PC-9 (cell line): ENCODE data around the gene CFAP54. TPM values are rescaled to one million over a fixed set of nuclear protein-coding genes. Genes with fewer than 3 reads are reported as not detected.

Experiments
- BruUV-seq: library from RNA; stranded (reverse); fragments of 400-500 nt; replicated peaks from 2 replicates; lab custom pipeline; 2021; lab: Mats Ljungman, UMichigan
- CTCF ChIA-PET: fragments of 300-600 bp; sonication (Branson Sonifier 250); formaldehyde crosslinking; loops from one replicate; lab custom pipeline; 2022; ENCODE audit warnings: antibody characterized with exemption; lab: Charles Lee
- POLR2A ChIA-PET: fragments of 300-600 bp; sonication (Branson Sonifier 250); formaldehyde crosslinking; loops from one replicate; lab custom pipeline; 2022; ENCODE audit warnings: antibody characterized with exemption; ENCODE audit not compliant: unreplicated experiment; lab: Charles Lee
- DNase-seq, 2 experiments: peaks; one replicate each; pipeline versions ENCODE4 v3.0.0 to v3.0.0-alpha.2; 2015 to 2022; ENCODE audit warnings: mixed read lengths in 1 of 2
- H2AFZ ChIP-seq: fragments of 200-600 bp; sonication (generic); 2 replicates; pipeline ENCODE4 v1.8.1; 2017; ENCODE audit warnings: antibody characterized with exemption
- H3F3A ChIP-seq: fragments of 200-600 bp; sonication (generic); 2 replicates; pipeline ENCODE4 v1.8.1; 2017; ENCODE audit warnings: antibody characterized with exemption, mild to moderate bottlenecking, low read depth; ENCODE audit not compliant: insufficient read depth
- H3K27ac ChIP-seq: fragments of 200-600 bp; sonication (generic); 2 replicates; pipeline ENCODE4 v1.6.1; 2016; ENCODE audit warnings: mixed run types
- H3K27me3 ChIP-seq: fragments of 200-600 bp; sonication (generic); 2 replicates; pipeline ENCODE4 v1.6.1; 2016; ENCODE audit warnings: low read depth, mixed run types; ENCODE audit not compliant: insufficient read depth
- H3K36me3 ChIP-seq: fragments of 200-600 bp; sonication (generic); 2 replicates; pipeline ENCODE4 v1.6.1; 2016; ENCODE audit warnings: low read depth, mixed run types
- H3K4me1 ChIP-seq: fragments of 200-600 bp; sonication (generic); replicated peaks from 2 replicates; pipeline ENCODE4 v1.6.1; 2016; ENCODE audit warnings: mixed run types; ENCODE audit not compliant: insufficient read depth
- H3K4me2 ChIP-seq: fragments of 200-600 bp; sonication (generic); 2 replicates; pipeline ENCODE4 v1.6.1; 2017; ENCODE audit warnings: mixed run types
- H3K4me3 ChIP-seq: fragments of 200-600 bp; sonication (generic); 2 replicates; pipeline ENCODE4 v1.6.1; 2016; ENCODE audit warnings: mixed run types
- H3K79me2 ChIP-seq: fragments of 200-600 bp; sonication (generic); 2 replicates; pipeline ENCODE4 v1.6.1; 2017; ENCODE audit warnings: low read depth, mixed run types
- H3K9me2 ChIP-seq: fragments of 200-600 bp; sonication (generic); 2 replicates; pipeline ENCODE4 v1.8.1; 2017; ENCODE audit warnings: mild to moderate bottlenecking; ENCODE audit not compliant: insufficient read depth
- H3K9me3 ChIP-seq: fragments of 200-600 bp; sonication (generic); 2 replicates; pipeline ENCODE4 v1.8.1; 2016; ENCODE audit warnings: low read depth; ENCODE audit not compliant: insufficient read depth
- H4K20me1 ChIP-seq: fragments of 200-600 bp; sonication (generic); 2 replicates; pipeline ENCODE4 v1.8.1; 2017; ENCODE audit not compliant: insufficient read depth
- CTCF ChIP-seq: fragments of 200-600 bp; sonication (generic); conservative IDR thresholded peaks from 2 replicates; pipeline ENCODE4 v1.6.1; 2017; ENCODE audit warnings: mixed run types, antibody characterized with exemption, mild to moderate bottlenecking, moderate library complexity
- EZH2 ChIP-seq: fragments of 200-600 bp; sonication (generic); IDR thresholded peaks from 2 replicates; pipeline ENCODE4 v1.8.0; 2017; ENCODE audit warnings: antibody characterized with exemption, low read depth
- intact Hi-C: fragments of 100-400 bp; cut with micrococcal nuclease; formaldehyde crosslinking; loops from one replicate; pipeline ENCODE4 v1.10.0; 2022; ENCODE audit not compliant: unreplicated experiment
- total RNA-seq: library from RNA; stranded (reverse); gene quantifications from 2 replicates; pipeline ENCODE4 v1.2.3, GENCODE V29; 2021

Gene CFAP54
- total RNA-seq, 1 experiment from 2014 or later: 16.4 TPM

- Histone ChIP-seq H3K9me2 (no peaks in the 10 kb centered on the region), H2AFZ (no peak overlapping the region), H3K27ac (no peak overlapping the region), H3K4me3 (no peak overlapping the region), H3F3A (no peaks in the 10 kb centered on the region), H3K4me2 (no peak overlapping the region), H4K20me1 (no peaks in the 10 kb centered on the region), H3K79me2 (no peaks in the 10 kb centered on the region), H3K36me3 (no peaks in the 10 kb centered on the region), H3K4me1 (peaks cover 5% of the 10 kb centered on the region; the same call in 1 of the 2 replicates), H3K9me3 (no peaks in the 10 kb centered on the region), H3K27me3 (no peaks in the 10 kb centered on the region)
- TF ChIP-seq EZH2: no peak
- no peak for TF ChIP-seq CTCF
- intact Hi-C loops: no loop called here
- no TSS peak for BruUV-seq
- CTCF ChIA-PET: no interaction called here
- no peak for DNase-seq
- POLR2A ChIA-PET: interaction anchor here (0.5 to 0.6 kb wide), 2 partner anchors 208 to 210 kb away, joined by 4 to 9 read pairs; no protein-coding TSS in a partner anchor
Measured at GRCh38 chr12:96520767-96521166, 31.4 kb downstream of the CFAP54 start.

DNA sequence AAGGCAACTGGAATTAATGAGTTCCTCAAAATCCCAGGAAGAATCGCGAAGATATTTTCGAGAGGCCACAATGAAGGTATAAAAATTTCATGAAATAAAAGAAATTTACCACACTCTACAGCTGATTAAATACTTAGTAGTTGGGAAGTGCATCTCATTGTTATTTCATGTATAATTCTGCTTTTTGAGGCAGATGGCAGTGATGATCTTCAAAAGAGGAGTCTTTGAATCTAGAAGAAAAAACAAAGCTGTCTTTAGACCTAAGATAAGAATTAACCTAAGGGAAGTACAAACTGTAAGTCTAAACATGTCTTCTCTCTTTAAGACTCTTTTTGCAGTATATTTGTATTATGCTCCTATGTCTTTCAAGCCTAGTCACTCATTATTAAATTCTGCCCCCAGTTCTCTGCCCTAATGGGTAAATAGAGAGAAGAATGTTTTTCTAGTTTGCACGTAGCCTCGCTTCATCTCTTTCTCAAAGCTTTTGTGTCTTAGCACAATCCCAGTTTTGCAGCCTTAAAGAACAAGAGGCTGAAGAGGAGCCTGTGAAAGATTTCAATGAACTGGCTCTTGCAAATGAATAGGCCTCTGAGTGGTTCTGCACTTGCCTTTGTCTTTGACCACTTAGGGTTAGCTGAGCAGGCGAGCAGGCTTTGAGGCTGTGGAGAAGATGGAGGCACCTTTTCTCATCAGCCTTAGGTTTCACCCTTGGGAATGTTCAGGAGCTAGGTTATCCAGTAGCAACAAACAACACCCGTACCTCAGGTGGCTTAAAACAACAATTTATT, 32.7 kb downstream of the CFAP54 start:
- intact Hi-C loops: no loop called here
- POLR2A ChIA-PET: no interaction called here
- Histone ChIP-seq H3K4me1 (no peaks in the 10 kb centered on the region), H3K9me3 (no peaks in the 10 kb centered on the region), H3K36me3 (no peaks in the 10 kb centered on the region), H3K4me2 (no peak overlapping the region), H3K27ac (no peak overlapping the region), H2AFZ (no peak overlapping the region), H4K20me1 (no peaks in the 10 kb centered on the region), H3K27me3 (no peaks in the 10 kb centered on the region), H3F3A (no peaks in the 10 kb centered on the region), H3K4me3 (no peak overlapping the region), H3K9me2 (no peaks in the 10 kb centered on the region), H3K79me2 (no peaks in the 10 kb centered on the region)
- DNase-seq: no peak
- TF ChIP-seq EZH2 (no peak), CTCF (no peak)
- no TSS peak for BruUV-seq
- CTCF ChIA-PET: interaction anchor here (0.5 kb wide), 1 partner anchor 454 kb away, joined by 3 read pairs; no protein-coding TSS in a partner anchor

DNA sequence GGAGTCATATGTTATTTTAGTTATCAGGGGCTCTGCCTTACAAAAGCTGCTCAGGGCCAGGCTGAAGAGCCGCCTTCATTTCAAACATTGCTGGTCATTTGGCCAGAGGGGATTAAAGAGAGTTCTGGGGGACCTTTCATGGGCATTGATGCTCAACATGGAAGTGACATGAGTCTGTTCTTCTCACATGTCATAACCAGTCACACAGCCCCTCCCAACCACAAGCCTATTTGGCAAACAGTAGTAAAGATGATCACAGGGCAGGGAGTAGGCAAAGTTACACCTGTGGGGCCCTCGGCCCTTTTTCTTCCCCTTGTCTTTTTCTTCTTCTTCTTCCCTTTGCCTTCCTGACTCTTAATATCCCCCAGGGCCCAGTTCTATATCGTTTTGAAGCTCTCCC, 33.3 kb downstream of the CFAP54 start:
- H3K4me2 ChIP-seq: no peak overlapping the region
- DNase-seq: no peak
- TF ChIP-seq CTCF (no peak), EZH2 (no peak)
- no peak overlapping the region for H3K27ac ChIP-seq
- H3F3A ChIP-seq: no peaks in the 10 kb centered on the region
- H4K20me1 ChIP-seq: no peaks in the 10 kb centered on the region
- ChIA-PET CTCF (interaction anchor here (0.5 kb wide), 1 partner anchor 455 kb away, joined by 3 read pairs; no protein-coding TSS in a partner anchor), POLR2A (no interaction called here)
- no peak overlapping the region for H2AFZ ChIP-seq
- BruUV-seq: no TSS peak
- no peaks in the 10 kb centered on the region for H3K27me3 ChIP-seq
- H3K36me3 ChIP-seq: no peaks in the 10 kb centered on the region
- no peaks in the 10 kb centered on the region for H3K9me3 ChIP-seq
- no peaks in the 10 kb centered on the region for H3K79me2 ChIP-seq
- no peaks in the 10 kb centered on the region for H3K4me1 ChIP-seq
- H3K9me2 ChIP-seq: no peaks in the 10 kb centered on the region
- intact Hi-C loops: no loop called here
- H3K4me3 ChIP-seq: no peak overlapping the region
